Dedifferentiated amniotic fluid mesenchymal stem cell (primary cell): Measurements from ENCODE around the gene SULT1C3.

Experiments used
- DNase-seq: peaks from one replicate; pipeline ENCODE4 v3.0.0-alpha.2; 2016; ENCODE audit errors: extremely low spot score

Gene SULT1C3

GRCh38 chr2:108239786-108240185, at the start of gene SULT1C3:
Gene SULT1C3, plus strand, starts transcription at chr2:108239968. Its CDS starts 7,227 bp downstream, at chr2:108247195.
- no peak for DNase-seq

- DNase-seq = no peak
Measured at GRCh38 chr2:108193251-108193650, 46.5 kb upstream of the SULT1C3 start.

GRCh38 chr2:108194409-108195132, 45.2 kb upstream of the SULT1C3 start:
- peak; percentile 20 for DNase-seq

GRCh38 chr2:108195133-108195439, 44.7 kb upstream of the SULT1C3 start:
- no peak for DNase-seq

GRCh38 chr2:108199726-108200125, 40.0 kb upstream of the SULT1C3 start:
- no peak for DNase-seq

- DNase-seq = no peak
Measured at GRCh38 chr2:108200569-108200968, 39.2 kb upstream of the SULT1C3 start.

- no peak for DNase-seq
Measured at GRCh38 chr2:108212671-108213070, 27.1 kb upstream of the SULT1C3 start.

- DNase-seq = no peak
Measured at GRCh38 chr2:108215794-108216211, 24.0 kb upstream of the SULT1C3 start.

- DNase-seq = no peak
Measured at GRCh38 chr2:108217211-108217610, 22.6 kb upstream of the SULT1C3 start.

- no peak for DNase-seq
Measured at GRCh38 chr2:108219688-108220087, 20.1 kb upstream of the SULT1C3 start.

GRCh38 chr2:108220191-108220590, 19.6 kb upstream of the SULT1C3 start:
- DNase-seq = no peak

- DNase-seq = no peak
Measured at GRCh38 chr2:108220942-108221541, 18.7 kb upstream of the SULT1C3 start.

GRCh38 chr2:108222261-108222660, 17.5 kb upstream of the SULT1C3 start:
- no peak for DNase-seq

- no peak for DNase-seq
Measured at GRCh38 chr2:108223573-108223972, 16.2 kb upstream of the SULT1C3 start.

GRCh38 chr2:108224022-108224421, 15.7 kb upstream of the SULT1C3 start:
- no peak for DNase-seq

- DNase-seq = no peak
Measured at GRCh38 chr2:108226564-108226963, 13.2 kb upstream of the SULT1C3 start.

- no peak for DNase-seq
Measured at GRCh38 chr2:108228006-108228405, 11.8 kb upstream of the SULT1C3 start.

GRCh38 chr2:108228537-108228936, 11.2 kb upstream of the SULT1C3 start:
- DNase-seq = no peak

- no peak for DNase-seq
Measured at GRCh38 chr2:108229875-108230274, 9.9 kb upstream of the SULT1C3 start.

- no peak for DNase-seq
Measured at GRCh38 chr2:108235577-108235976, 4.2 kb upstream of the SULT1C3 start.

GRCh38 chr2:108236676-108237335, 3.0 kb upstream of the SULT1C3 start:
- no peak for DNase-seq

GRCh38 chr2:108240966-108241365, 1.2 kb downstream of the SULT1C3 start:
- DNase-seq = no peak

- DNase-seq = no peak
Measured at GRCh38 chr2:108243566-108243965, 3.8 kb downstream of the SULT1C3 start.
